IMR-90 (cell line): Measurements from ENCODE around the gene CCDC138. TPM values are rescaled to one million over a fixed set of nuclear protein-coding genes. Genes with fewer than 3 reads are reported as not detected.

Source experiments
- ATAC-seq: fragments of 200-7000 bp; cut with Tn5 transposase; 2 replicates; pipeline ENCODE4 v1.9.1; 2020; ENCODE audit warnings: low read depth, mild to moderate bottlenecking, moderate library complexity
- BruUV-seq: library from RNA; stranded (reverse); fragments of 400-500 nt; replicated peaks from 2 replicates; lab custom pipeline; 2021; lab: Mats Ljungman, UMichigan
- CTCF ChIA-PET: fragments of 300-600 bp; formaldehyde crosslinking; extraction: SDS; loops from one replicate; lab custom pipeline; 2021; ENCODE audit warnings: antibody characterized with exemption; lab: Yijun Ruan, JAX
- POLR2A ChIA-PET: fragments of 300-600 bp; sonication (Branson Sonifier 250); formaldehyde crosslinking; loops from one replicate; lab custom pipeline; 2022; ENCODE audit warnings: antibody characterized with exemption; ENCODE audit not compliant: unreplicated experiment; lab: Charles Lee
- DNase-seq: peaks from one replicate; pipeline ENCODE4 v3.0.0; 2013
- H2AFZ ChIP-seq: replicated peaks from 2 replicates; pipeline ENCODE3; 2013; ENCODE audit warnings: low read length, mild to moderate bottlenecking; ENCODE audit not compliant: poor library complexity
- H2AK5ac ChIP-seq: 2 replicates; pipeline ENCODE4 v1.6.1; 2013; ENCODE audit warnings: low read depth, low read length, inconsistent platforms
- H2AK9ac ChIP-seq: replicated peaks from 2 replicates; pipeline ENCODE3; 2013; ENCODE audit warnings: mild to moderate bottlenecking, low read depth, low read length, moderate library complexity; ENCODE audit not compliant: poor library complexity
- H2BK120ac ChIP-seq: 2 replicates; pipeline ENCODE4 v1.6.1; 2013; ENCODE audit warnings: low read depth, low read length, inconsistent platforms
- H2BK15ac ChIP-seq: 3 replicates; pipeline ENCODE4 v1.6.1; 2013; ENCODE audit warnings: low read depth, low read length, inconsistent platforms
- H2BK20ac ChIP-seq: 2 replicates; pipeline ENCODE4 v1.6.1; 2013; ENCODE audit warnings: low read depth, mild to moderate bottlenecking, inconsistent platforms, low read length, moderate library complexity
- H2BK5ac ChIP-seq: 2 replicates; pipeline ENCODE4 v1.6.1; 2013; ENCODE audit warnings: mild to moderate bottlenecking, low read depth, low read length, inconsistent platforms; ENCODE audit not compliant: poor library complexity, severe bottlenecking
- H3K14ac ChIP-seq: replicated peaks from 2 replicates; pipeline ENCODE4 v1.6.1; 2013; ENCODE audit warnings: low read depth, low read length, inconsistent platforms
- H3K18ac ChIP-seq: 2 replicates; pipeline ENCODE4 v1.6.1; 2013; ENCODE audit warnings: low read depth, low read length, control low read depth
- H3K23ac ChIP-seq: 2 replicates; pipeline ENCODE4 v1.6.1; 2013; ENCODE audit warnings: low read depth, low read length, inconsistent platforms
- H3K27ac ChIP-seq: 2 replicates; pipeline ENCODE4 v1.5.1; 2013; ENCODE audit warnings: mild to moderate bottlenecking, control low read depth, low read length; ENCODE audit not compliant: insufficient read depth
- H3K27me3 ChIP-seq: 2 replicates; pipeline ENCODE4 v1.6.1; 2013; ENCODE audit warnings: low read length; ENCODE audit not compliant: control insufficient read depth, insufficient read depth
- H3K36me3 ChIP-seq: 2 replicates; pipeline ENCODE4 v1.6.1; 2013; ENCODE audit warnings: low read length, mixed read lengths; ENCODE audit not compliant: control insufficient read depth, insufficient read depth
- H3K4ac ChIP-seq: 2 replicates; pipeline ENCODE4 v1.6.1; 2013; ENCODE audit warnings: low read depth, low read length, inconsistent platforms
- H3K4me1 ChIP-seq: 2 replicates; pipeline ENCODE4 v1.6.1; 2013; ENCODE audit warnings: low read length, mixed read lengths; ENCODE audit not compliant: control insufficient read depth, insufficient read depth
- H3K4me2 ChIP-seq: 2 replicates; pipeline ENCODE4 v1.6.1; 2013; ENCODE audit warnings: low read depth, mild to moderate bottlenecking, control low read depth, low read length, moderate library complexity
- H3K4me3 ChIP-seq: 2 replicates; pipeline ENCODE4 v1.5.1; 2013; ENCODE audit warnings: low read depth, mild to moderate bottlenecking, control low read depth, low read length, moderate library complexity; ENCODE audit not compliant: insufficient read depth
- H3K56ac ChIP-seq: 2 replicates; pipeline ENCODE4 v1.6.1; 2013; ENCODE audit warnings: low read length, inconsistent platforms; ENCODE audit not compliant: insufficient read depth; ENCODE audit errors: extremely low read depth
- H3K79me1 ChIP-seq, 2 experiments: 2 replicates each; pipeline ENCODE4 v1.6.1; 2013; ENCODE audit warnings: low read length in 2 of 2, inconsistent platforms in 1 of 2, low read depth in 1 of 2
- H3K9ac ChIP-seq: 2 replicates; pipeline ENCODE4 v1.6.1; 2013; ENCODE audit warnings: low read depth, low read length, control low read depth
- H3K9me1 ChIP-seq: 2 replicates; pipeline ENCODE4 v1.6.1; 2013; ENCODE audit warnings: low read length, inconsistent platforms; ENCODE audit not compliant: insufficient read depth
- H3K9me3 ChIP-seq: 2 replicates; pipeline ENCODE4 v1.6.1; 2013; ENCODE audit warnings: low read length; ENCODE audit not compliant: control insufficient read depth, insufficient read depth
- H4K20me1 ChIP-seq: 2 replicates; pipeline ENCODE4 v1.6.1; 2013; ENCODE audit warnings: low read length, inconsistent platforms; ENCODE audit not compliant: insufficient read depth
- H4K5ac ChIP-seq: 2 replicates; pipeline ENCODE4 v1.6.1; 2013; ENCODE audit warnings: mild to moderate bottlenecking, low read depth, low read length, control low read depth
- H4K8ac ChIP-seq, 2 experiments: 2 replicates each; pipeline ENCODE4 v1.6.1; 2013; ENCODE audit warnings: low read depth in 2 of 2, low read length in 2 of 2, control low read depth in 1 of 2, inconsistent platforms in 1 of 2
- H4K91ac ChIP-seq: 2 replicates; pipeline ENCODE4 v1.6.1; 2013; ENCODE audit warnings: low read depth, low read length, inconsistent platforms; ENCODE audit not compliant: insufficient read depth
- BHLHE40 ChIP-seq: fragments of 150-350 bp; IDR thresholded peaks from 2 replicates; pipeline ENCODE4 v1.6.1; 2016; ENCODE audit warnings: mild to moderate bottlenecking, low read depth, low read length
- CEBPB ChIP-seq: IDR thresholded peaks from 2 replicates; pipeline ENCODE4 v1.6.1; 2012; ENCODE audit warnings: low read depth, low read length, improper control_type of control experiment
- CHD1 ChIP-seq: IDR thresholded peaks from 2 replicates; pipeline ENCODE4 v1.6.1; 2012; ENCODE audit warnings: low read depth, low read length, improper control_type of control experiment
- FOS ChIP-seq: fragments of 150-350 bp; IDR thresholded peaks from 2 replicates; pipeline ENCODE4 v1.6.1; 2016; ENCODE audit warnings: low read depth, low read length
- MAFK ChIP-seq: IDR thresholded peaks from 2 replicates; pipeline ENCODE4 v1.6.1; 2012; ENCODE audit warnings: low read depth, low read length, improper control_type of control experiment
- MAZ ChIP-seq: IDR thresholded peaks from 2 replicates; pipeline ENCODE4 v1.6.1; 2012; ENCODE audit warnings: low read depth, mild to moderate bottlenecking, low read length, improper control_type of control experiment, moderate library complexity, borderline replicate concordance
- MXI1 ChIP-seq: IDR thresholded peaks from 2 replicates; pipeline ENCODE4 v1.6.1; 2012; ENCODE audit warnings: low read depth, mild to moderate bottlenecking, low read length, moderate library complexity, borderline replicate concordance
- NFE2L2 ChIP-seq: fragments of 150-350 bp; IDR thresholded peaks from 2 replicates; pipeline ENCODE4 v1.6.1; 2016; ENCODE audit warnings: low read depth, mild to moderate bottlenecking, low read length
- POLR2A ChIP-seq: IDR thresholded peaks from 2 replicates; pipeline ENCODE4 v1.6.1; 2012; ENCODE audit warnings: mild to moderate bottlenecking, low read depth, low read length
- RAD21 ChIP-seq: IDR thresholded peaks from 2 replicates; pipeline ENCODE4 v1.6.1; 2012; ENCODE audit warnings: low read length, improper control_type of control experiment
- RCOR1 ChIP-seq: IDR thresholded peaks from 2 replicates; pipeline ENCODE4 v1.6.1; 2012; ENCODE audit warnings: mild to moderate bottlenecking, low read length, improper control_type of control experiment; ENCODE audit not compliant: insufficient replicate concordance
- RFX5 ChIP-seq: IDR thresholded peaks from 2 replicates; pipeline ENCODE4 v1.8.0; 2012; ENCODE audit warnings: low read depth, mild to moderate bottlenecking, low read length, moderate library complexity
- SMC3 ChIP-seq: fragments of 150-350 bp; IDR thresholded peaks from 2 replicates; pipeline ENCODE4 v1.6.1; 2016; ENCODE audit warnings: low read depth, mild to moderate bottlenecking, antibody characterized with exemption, low read length, moderate library complexity
- WGBS, 2 experiments: methylation state at CpG; one replicate each; pipeline versions ENCODE4 v1.1.5 to v1.1.7; 2013; ENCODE audit warnings: missing lambda C conversion rate in 2 of 2; ENCODE audit not compliant: insufficient read length in 1 of 2; ENCODE audit errors: extremely low coverage in 2 of 2; 5-methylcytosine and 5-hydroxymethylcytosine counted together
- dilution Hi-C: fragments of 300-500 bp; cut with HindIII; formaldehyde crosslinking; loops from one replicate; pipeline ENCODE4 v1.14.3; 2018; ENCODE audit warnings: low sequenced_read_pairs; ENCODE audit not compliant: unreplicated experiment
- in situ Hi-C: fragments of 300-500 bp; cut with MboI; formaldehyde crosslinking; loops from 3 replicates; pipeline ENCODE4 v1.14.3; 2019; ENCODE audit warnings: low sequenced_read_pairs, inconsistent platforms, mixed read lengths
- intact Hi-C: fragments of 100-400 bp; cut with micrococcal nuclease; formaldehyde crosslinking; loops from 2 replicates; pipeline ENCODE4 v1.10.0; 2022
- polyA plus RNA-seq, 3 experiments: library from polyadenylated mRNA; depleted of rRNA; stranded (reverse); fragments of >200 nt; gene quantifications; 2 replicates each; pipeline ENCODE4 v1.2.3, GENCODE V29; 2012; ENCODE audit warnings: low replicate concordance in 1 of 3
- total RNA-seq: library from RNA; depleted of rRNA; stranded (reverse); fragments of >200 nt; gene quantifications from 2 replicates; pipeline ENCODE4 v1.2.3, GENCODE V29; 2012
- TF ChIP-seq, protein P1 (sequence below): conservative IDR thresholded peaks from 2 replicates; pipeline ENCODE4 v1.5.1; 2012; ENCODE audit warnings: mild to moderate bottlenecking, low read depth, low read length, improper control_type of control experiment
- TF ChIP-seq, protein P2 (sequence below): fragments of 150-350 bp; IDR thresholded peaks from 2 replicates; pipeline ENCODE4 v1.6.1; 2017; ENCODE audit warnings: mild to moderate bottlenecking, antibody characterized with exemption, low read length, low read depth

The CCDC138 gene
- total and polyA plus RNA-seq, 2 of the 4 experiments (the other 2 are of a cell fraction), result 1.5 to 2.9 TPM

DNA sequence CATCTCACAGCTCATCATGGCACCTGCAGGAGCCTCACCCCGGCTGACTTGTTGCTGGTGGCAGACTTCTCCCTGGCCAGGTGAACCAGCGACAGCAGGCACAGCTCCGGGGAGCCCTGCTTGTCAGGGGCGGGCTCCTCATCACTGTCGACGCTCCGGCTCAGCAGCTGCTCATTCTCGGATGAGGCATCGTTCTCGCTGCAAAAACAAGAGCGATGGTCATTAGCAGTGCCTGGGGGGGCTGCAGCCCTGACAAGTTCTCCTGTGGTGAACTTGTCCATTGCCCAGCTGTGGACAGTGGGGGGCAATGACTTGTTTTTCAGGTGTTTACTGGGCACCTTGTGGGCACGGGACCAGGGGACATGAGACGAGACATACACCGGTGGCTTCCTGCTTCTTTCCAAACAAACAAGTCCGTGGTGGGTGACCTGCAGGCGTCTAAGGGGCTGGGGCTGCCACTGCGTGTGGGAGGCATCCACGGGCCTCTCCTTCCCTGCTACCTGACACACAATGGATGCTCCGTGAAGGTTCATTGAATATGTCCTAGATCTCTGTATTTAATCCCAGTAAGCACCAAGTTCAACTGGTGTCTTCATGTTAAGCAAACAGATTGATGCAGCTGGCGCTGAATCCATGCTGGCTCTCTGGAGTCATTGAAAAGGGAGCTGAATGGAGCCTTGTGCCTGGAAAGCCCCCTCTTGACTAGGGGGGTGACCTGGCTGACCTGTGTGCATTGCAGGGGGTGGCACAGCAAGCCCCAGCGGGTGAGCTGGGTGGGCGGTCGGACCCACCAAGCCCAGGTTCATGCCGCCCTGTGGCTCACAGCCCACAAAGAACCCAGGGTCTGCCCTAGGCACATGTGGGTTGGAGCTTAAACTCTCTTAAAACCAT lies 121.5 kb downstream of the CCDC138 start:
- no peaks in the 10 kb centered on the region for H3K36me3 ChIP-seq
- no peak overlapping the region for H3K4ac ChIP-seq
- no peak overlapping the region for H3K4me3 ChIP-seq
- no peak overlapping the region for H3K4me2 ChIP-seq
- H4K91ac ChIP-seq, result no peak overlapping the region
- dilution Hi-C loops, result no loop called here
- H2BK20ac ChIP-seq, result no peak overlapping the region
- DNase-seq, result no peak
- H2BK5ac ChIP-seq, result no peak overlapping the region
- CTCF ChIA-PET, result no interaction called here
- POLR2A ChIA-PET, result no interaction called here
- H3K9ac ChIP-seq, result no peak overlapping the region
- H3K9me3 ChIP-seq, result no peaks in the 10 kb centered on the region
- 44% methylated on average over 7 of the region's 24 CpGs; no CpG with 5 or more reads in 1 of the 2 experiments for WGBS, 2 experiments
- no TSS peak for BruUV-seq
- H3K79me1 ChIP-seq, result no peaks in the 10 kb centered on the region
- H3K27me3 ChIP-seq, result peaks cover 44% of the 10 kb centered on the region
- in situ Hi-C loops, result no loop called here
- no peak overlapping the region for H2AFZ ChIP-seq
- H2AK9ac ChIP-seq, result no peak overlapping the region
- H2BK15ac ChIP-seq, result no peak overlapping the region
- H3K14ac ChIP-seq, result no peak overlapping the region
- H4K8ac ChIP-seq, result no peak overlapping the region
- no peak overlapping the region for H2AK5ac ChIP-seq
- no peaks in the 10 kb centered on the region for H4K20me1 ChIP-seq
- no peak overlapping the region for H3K23ac ChIP-seq
- H3K9me1 ChIP-seq, result no peaks in the 10 kb centered on the region
- H2BK120ac ChIP-seq, result no peak overlapping the region
- ATAC-seq, result no peak
- H3K4me1 ChIP-seq, result no peaks in the 10 kb centered on the region
- intact Hi-C loops, result no loop called here
- H3K27ac ChIP-seq, result no peak overlapping the region
- H3K18ac ChIP-seq, result no peak overlapping the region
- no peak overlapping the region for H4K5ac ChIP-seq
- no peak overlapping the region for H3K56ac ChIP-seq
- TF ChIP-seq RCOR1 (no peak), SMC3 (no peak), MAFK (no peak), CEBPB (no peak), BHLHE40 (no peak), POLR2A (no peak), RFX5 (no peak), NFE2L2 (no peak), RAD21 (no peak), MXI1 (no peak), FOS (no peak), CHD1 (no peak), MAZ (no peak)
- TF ChIP-seq, protein P1, sequence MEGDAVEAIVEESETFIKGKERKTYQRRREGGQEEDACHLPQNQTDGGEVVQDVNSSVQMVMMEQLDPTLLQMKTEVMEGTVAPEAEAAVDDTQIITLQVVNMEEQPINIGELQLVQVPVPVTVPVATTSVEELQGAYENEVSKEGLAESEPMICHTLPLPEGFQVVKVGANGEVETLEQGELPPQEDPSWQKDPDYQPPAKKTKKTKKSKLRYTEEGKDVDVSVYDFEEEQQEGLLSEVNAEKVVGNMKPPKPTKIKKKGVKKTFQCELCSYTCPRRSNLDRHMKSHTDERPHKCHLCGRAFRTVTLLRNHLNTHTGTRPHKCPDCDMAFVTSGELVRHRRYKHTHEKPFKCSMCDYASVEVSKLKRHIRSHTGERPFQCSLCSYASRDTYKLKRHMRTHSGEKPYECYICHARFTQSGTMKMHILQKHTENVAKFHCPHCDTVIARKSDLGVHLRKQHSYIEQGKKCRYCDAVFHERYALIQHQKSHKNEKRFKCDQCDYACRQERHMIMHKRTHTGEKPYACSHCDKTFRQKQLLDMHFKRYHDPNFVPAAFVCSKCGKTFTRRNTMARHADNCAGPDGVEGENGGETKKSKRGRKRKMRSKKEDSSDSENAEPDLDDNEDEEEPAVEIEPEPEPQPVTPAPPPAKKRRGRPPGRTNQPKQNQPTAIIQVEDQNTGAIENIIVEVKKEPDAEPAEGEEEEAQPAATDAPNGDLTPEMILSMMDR, result no peak
- TF ChIP-seq, protein P2, sequence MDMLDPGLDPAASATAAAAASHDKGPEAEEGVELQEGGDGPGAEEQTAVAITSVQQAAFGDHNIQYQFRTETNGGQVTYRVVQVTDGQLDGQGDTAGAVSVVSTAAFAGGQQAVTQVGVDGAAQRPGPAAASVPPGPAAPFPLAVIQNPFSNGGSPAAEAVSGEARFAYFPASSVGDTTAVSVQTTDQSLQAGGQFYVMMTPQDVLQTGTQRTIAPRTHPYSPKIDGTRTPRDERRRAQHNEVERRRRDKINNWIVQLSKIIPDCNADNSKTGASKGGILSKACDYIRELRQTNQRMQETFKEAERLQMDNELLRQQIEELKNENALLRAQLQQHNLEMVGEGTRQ, result no peak
